H1 (cell line): Measurements from ENCODE around the gene PI4K2A. TPM values are rescaled to one million over a fixed set of nuclear protein-coding genes. Genes with fewer than 3 reads are reported as not detected.

Experiments used
- CTCF ChIA-PET: fragments of 300-600 bp; sonication (Branson Sonifier 250); formaldehyde crosslinking; loops from one replicate; lab custom pipeline; 2021; ENCODE audit not compliant: partially characterized antibody; lab: Charles Lee
- POLR2A ChIA-PET: fragments of 300-600 bp; sonication (Branson Sonifier 250); formaldehyde crosslinking; loops from one replicate; lab custom pipeline; 2021; ENCODE audit warnings: inconsistent platforms; ENCODE audit not compliant: partially characterized antibody; lab: Charles Lee
- DNase-seq, 2 experiments: peaks; one replicate each; pipeline versions ENCODE4 v3.0.0 to v3.0.0-alpha.2; 2010 to 2022; ENCODE audit warnings: low spot score in 2 of 2, low read depth in 1 of 2, mixed read lengths in 1 of 2
- FAIRE-seq: peaks from 2 replicates; lab custom pipeline; 2011; peaks lifted over from hg19 to GRCh38; lab: Jason Lieb, UNC
- H2AFZ ChIP-seq: 2 replicates; pipeline ENCODE4 v1.8.1; 2012; ENCODE audit warnings: low read length, inconsistent platforms
- H2AK5ac ChIP-seq: 2 replicates; pipeline ENCODE4 v1.6.1; 2013; ENCODE audit warnings: low read depth, low read length
- H2BK120ac ChIP-seq: replicated peaks from 2 replicates; pipeline ENCODE3; 2013; ENCODE audit warnings: low read depth, low read length, inconsistent platforms
- H2BK12ac ChIP-seq: 2 replicates; pipeline ENCODE4 v1.6.1; 2013; ENCODE audit warnings: low read depth, low read length
- H2BK15ac ChIP-seq: 2 replicates; pipeline ENCODE4 v1.6.1; 2013; ENCODE audit warnings: low read length
- H2BK20ac ChIP-seq: 2 replicates; pipeline ENCODE4 v1.6.1; 2013; ENCODE audit warnings: low read length
- H2BK5ac ChIP-seq: 2 replicates; pipeline ENCODE4 v1.6.1; 2013; ENCODE audit warnings: low read depth, low read length
- H3K14ac ChIP-seq: 2 replicates; pipeline ENCODE4 v1.6.1; 2013; ENCODE audit warnings: inconsistent platforms; ENCODE audit not compliant: insufficient read length
- H3K18ac ChIP-seq: 2 replicates; pipeline ENCODE4 v1.6.1; 2013; ENCODE audit warnings: low read length; ENCODE audit errors: extremely low read depth
- H3K23ac ChIP-seq: 2 replicates; pipeline ENCODE4 v1.6.1; 2013; ENCODE audit warnings: inconsistent platforms; ENCODE audit not compliant: insufficient read length
- H3K23me2 ChIP-seq: 2 replicates; pipeline ENCODE4 v1.6.1; 2013; ENCODE audit warnings: low read depth, low read length
- H3K27ac ChIP-seq: 2 replicates; pipeline ENCODE4 v1.6.1; 2011; ENCODE audit warnings: low read depth, low read length, inconsistent platforms
- H3K27me3 ChIP-seq, 4 experiments: replicated peaks in 1 of 4; 1 replicate in 1 of 4; 2 replicates in 3 of 4; pipeline versions ENCODE4 v1.6.1 to v1.8.1; 2011 to 2013; ENCODE audit warnings: low read length in 3 of 4, mild to moderate bottlenecking in 3 of 4, inconsistent platforms in 2 of 4, mixed read lengths in 2 of 4, moderate library complexity in 1 of 4; ENCODE audit not compliant: control insufficient read depth in 3 of 4, insufficient read depth in 3 of 4; ENCODE audit errors: extremely low read depth in 1 of 4
- H3K36me3 ChIP-seq, 4 experiments: 2 replicates each; pipeline versions ENCODE4 v1.6.1 to v1.8.1; 2011 to 2013; ENCODE audit warnings: mild to moderate bottlenecking in 4 of 4, low read length in 3 of 4, moderate library complexity in 2 of 4, control low read depth in 1 of 4, inconsistent platforms in 1 of 4; ENCODE audit not compliant: insufficient read depth in 4 of 4, control insufficient read depth in 2 of 4
- H3K4ac ChIP-seq: replicated peaks from 2 replicates; pipeline ENCODE3; 2013; ENCODE audit warnings: low read length, low read depth, mixed read lengths, inconsistent platforms; ENCODE audit not compliant: insufficient read length
- H3K4me1 ChIP-seq, 4 experiments: replicated peaks in 1 of 4; 1 replicate in 1 of 4; 2 replicates in 3 of 4; pipeline versions ENCODE4 v1.6.1 to v1.8.1; 2011 to 2013; ENCODE audit warnings: low read length in 3 of 4, inconsistent platforms in 2 of 4, mixed read lengths in 1 of 4; ENCODE audit not compliant: insufficient read depth in 4 of 4, control insufficient read depth in 3 of 4
- H3K4me2 ChIP-seq, 2 experiments: 2 replicates each; pipeline versions ENCODE4 v1.6.1 to v1.8.1; 2011 to 2013; ENCODE audit warnings: low read depth in 2 of 2, low read length in 2 of 2, control low read depth in 1 of 2, inconsistent platforms in 1 of 2, mild to moderate bottlenecking in 1 of 2; ENCODE audit not compliant: insufficient read depth in 1 of 2
- H3K4me3 ChIP-seq, 4 experiments: fragments of 200-600, 300-600 bp in 1 of 4; sonication (generic), shearing (Covaris generic), sonication (Bioruptor Twin) in 1 of 4; 2 replicates each; pipeline versions ENCODE4 v1.5.1 to v1.8.1; 2011 to 2016; ENCODE audit warnings: low read length in 4 of 4, low read depth in 3 of 4, control low read depth in 2 of 4, inconsistent platforms in 2 of 4, mild to moderate bottlenecking in 2 of 4, mixed read lengths in 1 of 4, moderate library complexity in 1 of 4; ENCODE audit not compliant: insufficient read depth in 2 of 4; ENCODE audit errors: extremely low read depth in 1 of 4
- H3K56ac ChIP-seq: replicated peaks from 2 replicates; pipeline ENCODE3; 2013; ENCODE audit warnings: low read depth, mild to moderate bottlenecking, mixed read lengths, low read length, inconsistent platforms; ENCODE audit not compliant: insufficient read length
- H3K79me1 ChIP-seq: 2 replicates; pipeline ENCODE4 v1.6.1; 2013; ENCODE audit warnings: low read depth, low read length, control low read depth
- H3K79me2 ChIP-seq, 2 experiments: 2 replicates each; pipeline versions ENCODE4 v1.6.1 to v1.8.1; 2012 to 2013; ENCODE audit warnings: low read length in 2 of 2, mild to moderate bottlenecking in 2 of 2, inconsistent platforms in 1 of 2; ENCODE audit not compliant: insufficient read depth in 2 of 2, control insufficient read depth in 1 of 2
- H3K9ac ChIP-seq, 4 experiments: replicated peaks in 1 of 4; 1 replicate in 1 of 4; 2 replicates in 3 of 4; pipeline versions ENCODE4 v1.6.1 to v1.8.1; 2011 to 2013; ENCODE audit warnings: low read depth in 3 of 4, low read length in 3 of 4, control low read depth in 2 of 4, mild to moderate bottlenecking in 2 of 4, moderate library complexity in 2 of 4, inconsistent platforms in 1 of 4; ENCODE audit errors: extremely low read depth in 1 of 4
- H3K9me3 ChIP-seq, 2 experiments: 2 replicates each; pipeline versions ENCODE4 v1.6.1 to v1.8.1; 2012 to 2013; ENCODE audit warnings: mild to moderate bottlenecking in 2 of 2, moderate library complexity in 2 of 2, control low read depth in 1 of 2, inconsistent platforms in 1 of 2, low read depth in 1 of 2, low read length in 1 of 2, mixed read lengths in 1 of 2; ENCODE audit not compliant: insufficient read depth in 2 of 2
- H4K20me1 ChIP-seq, 2 experiments: replicated peaks in 1 of 2; 2 replicates each; pipeline versions ENCODE3 to v1.8.1; 2011 to 2013; ENCODE audit warnings: inconsistent platforms in 2 of 2, low read length in 2 of 2, mild to moderate bottlenecking in 1 of 2; ENCODE audit not compliant: insufficient read depth in 2 of 2, control insufficient read depth in 1 of 2
- H4K5ac ChIP-seq: 2 replicates; pipeline ENCODE4 v1.6.1; 2013; ENCODE audit warnings: low read length, low read depth, mixed read lengths, inconsistent platforms; ENCODE audit not compliant: insufficient read length
- H4K8ac ChIP-seq: 2 replicates; pipeline ENCODE4 v1.8.0; 2013; ENCODE audit warnings: mild to moderate bottlenecking, moderate library complexity, low read length, inconsistent platforms; ENCODE audit not compliant: insufficient read depth; ENCODE audit errors: extremely low read depth
- H4K91ac ChIP-seq: replicated peaks from 2 replicates; pipeline ENCODE3; 2013; ENCODE audit warnings: low read length, mixed read lengths, inconsistent platforms; ENCODE audit not compliant: insufficient read length
- BCL11A ChIP-seq, 2 experiments: IDR thresholded peaks; one replicate each; pipeline ENCODE4 v1.6.1; 2011; ENCODE audit warnings: low read depth in 2 of 2, low read length in 2 of 2, mild to moderate bottlenecking in 2 of 2
- CEBPB ChIP-seq: IDR thresholded peaks from 2 replicates; pipeline ENCODE4 v1.6.1; 2012; ENCODE audit warnings: low read depth, low read length
- CHD2 ChIP-seq: IDR thresholded peaks from 2 replicates; pipeline ENCODE4 v1.6.1; 2012; ENCODE audit warnings: low read length, improper control_type of control experiment
- GTF2F1 ChIP-seq: IDR thresholded peaks from 2 replicates; pipeline ENCODE4 v1.6.1; 2012; ENCODE audit warnings: low read depth, low read length, improper control_type of control experiment, borderline replicate concordance
- KDM1A ChIP-seq: fragments of 200-600, 300-600 bp; sonication (generic); IDR thresholded peaks from 2 replicates; pipeline ENCODE4 v1.7.1; 2016; ENCODE audit warnings: mild to moderate bottlenecking, low read length, borderline replicate concordance
- KDM5A ChIP-seq: fragments of 200-600 bp; IDR thresholded peaks from 2 replicates; pipeline ENCODE4 v1.7.1; 2012; ENCODE audit warnings: mild to moderate bottlenecking, low read length, inconsistent platforms, mixed read lengths
- MAX ChIP-seq: IDR thresholded peaks from 2 replicates; pipeline ENCODE4 v1.6.1; 2012; ENCODE audit warnings: inconsistent platforms
- SIRT6 ChIP-seq: IDR thresholded peaks from one replicate; pipeline ENCODE4 v1.7.1; 2012; ENCODE audit warnings: low read length, inconsistent platforms
- TEAD4 ChIP-seq: IDR thresholded peaks from 2 replicates; pipeline ENCODE4 v1.6.1; 2012; ENCODE audit warnings: low read depth, low read length, inconsistent platforms, mixed read lengths
- WGBS, 2 experiments: shearing (Covaris generic) in 1 of 2; methylation state at CpG; one replicate each; pipeline versions ENCODE4 v1.1.6 to v1.1.7; 2013 to 2015; ENCODE audit warnings: low lambda C conversion rate in 2 of 2, mixed read lengths in 2 of 2, inconsistent platforms in 1 of 2, low coverage in 1 of 2, missing lambda C conversion rate in 1 of 2; ENCODE audit not compliant: insufficient replicate concordance in 2 of 2, insufficient coverage in 1 of 2, insufficient read length in 1 of 2; ENCODE audit errors: extremely low coverage in 1 of 2, missing lambda C conversion rate in 1 of 2; 5-methylcytosine and 5-hydroxymethylcytosine counted together
- polyA plus RNA-seq, 7 experiments: library from polyadenylated mRNA; depleted of rRNA in 3 of 7; stranded (reverse) in 5 of 7; unstranded in 2 of 7; fragments of >200 nt in 5 of 7; fragments of 200-250 nt in 2 of 7; gene quantifications; 1 replicate in 5 of 7; 2 replicates in 1 of 7; 4 replicates in 1 of 7; pipeline versions ENCODE4 v1.2.1 to v1.2.3, GENCODE V29; 2011 to 2013; ENCODE audit warnings: missing spikeins in 2 of 7, mixed read lengths in 2 of 7
- total RNA-seq: library from RNA; stranded (reverse); fragmentation: NEBNext Ultra II Directional; extraction: Animal tissue kit (Norgen Biotek cat#: 25700); gene quantifications from 2 replicates; pipeline ENCODE4 v1.2.1, GENCODE V29; 2021

The PI4K2A gene
- total and polyA plus RNA-seq, 2 of the 8 experiments (the other 6 are each of a cell fraction or from before 2014, with no cell fraction given) = 20.7 to 21.9 TPM

DNA sequence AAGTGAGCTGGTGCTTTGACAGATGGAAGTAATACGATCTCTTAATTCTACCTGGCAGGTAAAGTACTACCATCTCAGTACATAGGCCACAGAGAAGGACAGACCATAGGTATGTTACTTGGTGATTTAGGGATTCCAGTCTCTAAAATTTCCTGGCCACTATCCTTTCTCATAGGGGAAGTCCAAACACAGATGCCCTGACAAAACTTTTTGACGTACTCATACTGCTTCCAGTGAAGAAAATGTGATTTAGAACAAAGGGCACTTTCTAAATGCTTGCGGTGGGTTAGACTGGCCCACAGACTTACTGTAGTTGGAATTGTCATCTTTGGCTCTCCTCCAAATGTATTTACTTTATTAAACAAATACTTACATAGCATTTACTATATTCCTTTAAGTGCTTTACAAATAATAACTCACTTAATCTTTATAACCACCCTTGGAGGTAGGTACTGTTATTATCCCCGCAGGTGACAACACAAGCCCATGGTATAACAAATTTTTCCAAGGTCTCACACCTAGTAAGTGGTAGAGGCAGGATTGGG lies 3.0 kb downstream of the PI4K2A start:
- H4K5ac ChIP-seq = no peak overlapping the region
- TF ChIP-seq KDM1A = no peak
- no peak for TF ChIP-seq CHD2
- TF ChIP-seq GTF2F1 = no peak
- TF ChIP-seq TEAD4 = no peak
- TF ChIP-seq BCL11A (IDR thresholded peaks at IDR 0.05; ENCODE audit: low read depth in 2 of 2, low read length in 2 of 2) = no peak
- no peak for TF ChIP-seq CEBPB
- TF ChIP-seq SIRT6 = no peak
- TF ChIP-seq MAX = no peak
- TF ChIP-seq KDM5A = no peak
- TF ChIP-seq, all 59 proteins: peak for 0
- Histone ChIP-seq H3K9ac (no peak overlapping the region), H2AFZ (no peak overlapping the region), H2BK5ac (no peak overlapping the region), H3K56ac (no peak overlapping the region), H4K8ac (no peak overlapping the region), H3K27ac (no peak overlapping the region), H3K4me1 (peaks cover 4 to 12% (median 5%) of the 10 kb centered on the region in 4 experiments; a peak in 5 of 7 replicates), H2BK12ac (no peak overlapping the region), H2BK20ac (no peak overlapping the region), H3K23me2 (peaks cover 5% of the 10 kb centered on the region), H3K23ac (no peak overlapping the region), H3K79me1 (peaks cover 8% of the 10 kb centered on the region), H3K4me3 (no peak overlapping the region), H4K91ac (no peak overlapping the region), H2AK5ac (no peak overlapping the region), H3K36me3 (peaks cover 0 to 14% (median 9%) of the 10 kb centered on the region in 4 experiments; a peak in 6 of 8 replicates), H2BK15ac (no peak overlapping the region), H4K20me1 (peaks cover 0 to 10% of the 10 kb centered on the region in 2 experiments), H3K4ac (no peak overlapping the region), H3K18ac (no peak overlapping the region), H3K14ac (no peak overlapping the region), H3K27me3 (no peaks in the 10 kb centered on the region), H3K79me2 (peaks cover 0 to 51% of the 10 kb centered on the region in 2 experiments; a peak in 2 of 4 replicates), H3K9me3 (no peaks in the 10 kb centered on the region), H3K4me2 (no peak overlapping the region), H2BK120ac (no peak overlapping the region)
- FAIRE-seq = no peak
- no peak for DNase-seq
- WGBS, 2 experiments = 95% methylated on average over 4 of the region's 4 CpGs; no CpG with 5 or more reads in 1 of the 2 experiments
- ChIA-PET CTCF (interaction anchor here (0.8 to 1.2 kb wide), 2 partner anchors 22 to 71 kb away, joined by 3 read pairs; partner anchors contain the start of gene ANKRD2), POLR2A (no interaction called here)
